ENCODE data around the gene CASP4.
"Not testable (repeated sequence)": the region's sequence is repeated elsewhere in the genome, so short reads cannot be mapped to it uniquely, and the experiment has no call there.

The CASP4 gene

GRCh38 chr11:104934073-104934472 lies 34.3 kb downstream of the CASP4 start:
- not testable (repeated sequence) for H2AFZ ChIP-seq (ENCODE audit: low read length); H3K36me3 ChIP-seq (replicated peaks in 1 of 2; ENCODE audit: control insufficient read depth in 2 of 2, insufficient read depth in 2 of 2, low read length in 2 of 2); H3K4me3 ChIP-seq (ENCODE audit: low read length in 2 of 2); H3K9me3 ChIP-seq (replicated peaks in 1 of 2; ENCODE audit: control insufficient read depth in 2 of 2, insufficient read depth in 1 of 2, low read depth in 1 of 2, low read length in 2 of 2); H3K27me3 ChIP-seq (ENCODE audit: control insufficient read depth in 3 of 3, insufficient read depth in 3 of 3, low read depth in 1 of 3, low read length in 3 of 3); H2BK120ac ChIP-seq (ENCODE audit: low read depth, low read length); H3K18ac ChIP-seq (ENCODE audit: low read length); H3K4me1 ChIP-seq (ENCODE audit: control insufficient read depth in 2 of 2, insufficient read depth in 1 of 2, low read depth in 1 of 2, low read length in 2 of 2); H4K8ac ChIP-seq (ENCODE audit: low read depth, low read length); H2AK5ac ChIP-seq (ENCODE audit: low read depth, low read length); H3K4ac ChIP-seq (ENCODE audit: low read length); H4K91ac ChIP-seq (ENCODE audit: low read depth, low read length, poor library complexity); H3K9ac ChIP-seq (ENCODE audit: low read depth, low read length, poor library complexity); H3K79me1 ChIP-seq (ENCODE audit: low read depth, low read length); H3K4me2 ChIP-seq (ENCODE audit: insufficient read depth, low read length, poor library complexity, severe bottlenecking); H2BK15ac ChIP-seq (ENCODE audit: low read length); DNase-seq (ENCODE audit: low spot score); H3K27ac ChIP-seq (replicated peaks; ENCODE audit: low read length); H3K14ac ChIP-seq (ENCODE audit: low read length); H2BK12ac ChIP-seq (ENCODE audit: low read length); H3K23ac ChIP-seq (ENCODE audit: low read depth, low read length, poor library complexity); H2BK5ac ChIP-seq (ENCODE audit: low read length)
- WGBS, 2 donors (ENCODE audit: extremely low coverage in 2 of 2, insufficient read length in 2 of 2, insufficient replicate concordance in 1 of 2): no CpG with 5 or more reads among the region's 3 CpGs

- H3K9ac ChIP-seq (ENCODE audit: low read depth, low read length, poor library complexity): no peak overlapping the region
- peaks cover 0 to 3% of the 10 kb centered on the region in 2 donors for H3K9me3 ChIP-seq (replicated peaks in 1 of 2; ENCODE audit: control insufficient read depth in 2 of 2, insufficient read depth in 1 of 2, low read depth in 1 of 2, low read length in 2 of 2)
- H2BK15ac ChIP-seq (ENCODE audit: low read length): no peak overlapping the region
- no peak overlapping the region for H2BK120ac ChIP-seq (ENCODE audit: low read depth, low read length)
- H3K18ac ChIP-seq (ENCODE audit: low read length): no peak overlapping the region
- no peak overlapping the region for H2BK12ac ChIP-seq (ENCODE audit: low read length)
- H3K4me3 ChIP-seq (ENCODE audit: low read length in 2 of 2): no peak overlapping the region
- H3K79me1 ChIP-seq (ENCODE audit: low read depth, low read length): no peaks in the 10 kb centered on the region
- no peak for DNase-seq (ENCODE audit: low spot score)
- no peak overlapping the region for H3K23ac ChIP-seq (ENCODE audit: low read depth, low read length, poor library complexity)
- H4K91ac ChIP-seq (ENCODE audit: low read depth, low read length, poor library complexity): no peak overlapping the region
- H3K4me2 ChIP-seq (ENCODE audit: insufficient read depth, low read length, poor library complexity, severe bottlenecking): no peak overlapping the region
- no peak overlapping the region for H3K4ac ChIP-seq (ENCODE audit: low read length)
- no peak overlapping the region for H3K27ac ChIP-seq (replicated peaks; ENCODE audit: low read length)
- no peak overlapping the region for H3K14ac ChIP-seq (ENCODE audit: low read length)
- H3K36me3 ChIP-seq (replicated peaks in 1 of 2; ENCODE audit: control insufficient read depth in 2 of 2, insufficient read depth in 2 of 2, low read length in 2 of 2): no peaks in the 10 kb centered on the region
- no peaks in the 10 kb centered on the region for H3K27me3 ChIP-seq (ENCODE audit: control insufficient read depth in 3 of 3, insufficient read depth in 3 of 3, low read depth in 1 of 3, low read length in 3 of 3)
- H2AFZ ChIP-seq (ENCODE audit: low read length): no peak overlapping the region
- H4K8ac ChIP-seq (ENCODE audit: low read depth, low read length): no peak overlapping the region
- no peak overlapping the region for H2AK5ac ChIP-seq (ENCODE audit: low read depth, low read length)
- no peak overlapping the region for H2BK5ac ChIP-seq (ENCODE audit: low read length)
- no peaks in the 10 kb centered on the region for H3K4me1 ChIP-seq (ENCODE audit: control insufficient read depth in 2 of 2, insufficient read depth in 1 of 2, low read depth in 1 of 2, low read length in 2 of 2)
These were observed 39.6 kb downstream of the CASP4 start for GRCh38 chr11:104928811-104929210.

GRCh38 chr11:104926771-104927611 lies 41.4 kb downstream of the CASP4 start:
- H3K23ac ChIP-seq (ENCODE audit: low read depth, low read length, poor library complexity): no peak overlapping the region

GRCh38 chr11:104925850-104926249 lies 42.5 kb downstream of the CASP4 start:
- Histone ChIP-seq H2BK120ac (ENCODE audit: low read depth, low read length) (no peak overlapping the region), H2BK12ac (ENCODE audit: low read length) (no peak overlapping the region), H3K14ac (ENCODE audit: low read length) (no peak overlapping the region), H3K27ac (replicated peaks; ENCODE audit: low read length) (no peak overlapping the region), H3K79me1 (ENCODE audit: low read depth, low read length) (no peaks in the 10 kb centered on the region), H3K18ac (ENCODE audit: low read length) (no peak overlapping the region), H3K23ac (ENCODE audit: low read depth, low read length, poor library complexity) (no peak overlapping the region), H2AK5ac (ENCODE audit: low read depth, low read length) (no peak overlapping the region), H4K91ac (ENCODE audit: low read depth, low read length, poor library complexity) (no peak overlapping the region), H3K9ac (ENCODE audit: low read depth, low read length, poor library complexity) (no peak overlapping the region), H2BK15ac (ENCODE audit: low read length) (no peak overlapping the region), H2BK5ac (ENCODE audit: low read length) (no peak overlapping the region), H3K4me2 (ENCODE audit: insufficient read depth, low read length, poor library complexity, severe bottlenecking) (no peak overlapping the region), H4K8ac (ENCODE audit: low read depth, low read length) (no peak overlapping the region), H3K36me3 (replicated peaks in 1 of 2; ENCODE audit: control insufficient read depth in 2 of 2, insufficient read depth in 2 of 2, low read length in 2 of 2) (no peaks in the 10 kb centered on the region), H3K9me3 (replicated peaks in 1 of 2; ENCODE audit: control insufficient read depth in 2 of 2, insufficient read depth in 1 of 2, low read depth in 1 of 2, low read length in 2 of 2) (peaks cover 0 to 3% of the 10 kb centered on the region in 2 donors), H3K27me3 (ENCODE audit: control insufficient read depth in 3 of 3, insufficient read depth in 3 of 3, low read depth in 1 of 3, low read length in 3 of 3) (no peaks in the 10 kb centered on the region), H3K4me3 (ENCODE audit: low read length in 2 of 2) (no peak overlapping the region), H3K4me1 (ENCODE audit: control insufficient read depth in 2 of 2, insufficient read depth in 1 of 2, low read depth in 1 of 2, low read length in 2 of 2) (no peaks in the 10 kb centered on the region), H3K4ac (ENCODE audit: low read length) (no peak overlapping the region), H2AFZ (ENCODE audit: low read length) (peak overlapping the region; percentile 29)
- DNase-seq (ENCODE audit: low spot score): no peak
- WGBS, 2 donors (ENCODE audit: extremely low coverage in 2 of 2, insufficient read length in 2 of 2, insufficient replicate concordance in 1 of 2): no CpG with 5 or more reads among the region's 6 CpGs

More at GRCh38 chr11:104926771-104927611, 41.4 kb downstream of the CASP4 start:
- Histone ChIP-seq H3K79me1 (ENCODE audit: low read depth, low read length) (no peaks in the 10 kb centered on the region), H2BK12ac (ENCODE audit: low read length) (no peak overlapping the region), H4K91ac (ENCODE audit: low read depth, low read length, poor library complexity) (no peak overlapping the region), H3K9ac (ENCODE audit: low read depth, low read length, poor library complexity) (no peak overlapping the region), H3K4me2 (ENCODE audit: insufficient read depth, low read length, poor library complexity, severe bottlenecking) (no peak overlapping the region), H3K9me3 (replicated peaks in 1 of 2; ENCODE audit: control insufficient read depth in 2 of 2, insufficient read depth in 1 of 2, low read depth in 1 of 2, low read length in 2 of 2) (peaks cover 0 to 3% of the 10 kb centered on the region in 2 donors), H2BK5ac (ENCODE audit: low read length) (no peak overlapping the region), H2AK5ac (ENCODE audit: low read depth, low read length) (no peak overlapping the region), H3K18ac (ENCODE audit: low read length) (no peak overlapping the region), H3K27me3 (ENCODE audit: control insufficient read depth in 3 of 3, insufficient read depth in 3 of 3, low read depth in 1 of 3, low read length in 3 of 3) (no peaks in the 10 kb centered on the region), H2BK120ac (ENCODE audit: low read depth, low read length) (no peak overlapping the region), H2BK15ac (ENCODE audit: low read length) (no peak overlapping the region), H3K27ac (replicated peaks; ENCODE audit: low read length) (no peak overlapping the region), H4K8ac (ENCODE audit: low read depth, low read length) (peak overlapping the region; percentile 45), H3K14ac (ENCODE audit: low read length) (no peak overlapping the region), H3K4me1 (ENCODE audit: control insufficient read depth in 2 of 2, insufficient read depth in 1 of 2, low read depth in 1 of 2, low read length in 2 of 2) (no peaks in the 10 kb centered on the region), H2AFZ (ENCODE audit: low read length) (no peak overlapping the region), H3K36me3 (replicated peaks in 1 of 2; ENCODE audit: control insufficient read depth in 2 of 2, insufficient read depth in 2 of 2, low read length in 2 of 2) (no peaks in the 10 kb centered on the region), H3K4me3 (ENCODE audit: low read length in 2 of 2) (no peak overlapping the region), H3K4ac (ENCODE audit: low read length) (no peak overlapping the region)
- DNase-seq (ENCODE audit: low spot score): no peak
- WGBS, 2 donors (ENCODE audit: extremely low coverage in 2 of 2, insufficient read length in 2 of 2, insufficient replicate concordance in 1 of 2): no CpG with 5 or more reads among the region's 9 CpGs
